ENCODE data around the gene NCAM1. TPM values are rescaled to one million over a fixed set of nuclear protein-coding genes. Genes with fewer than 3 reads are reported as not detected.

The NCAM1 gene
- total RNA-seq, 1 donor from 2014 or later: 4.2 TPM

DNA sequence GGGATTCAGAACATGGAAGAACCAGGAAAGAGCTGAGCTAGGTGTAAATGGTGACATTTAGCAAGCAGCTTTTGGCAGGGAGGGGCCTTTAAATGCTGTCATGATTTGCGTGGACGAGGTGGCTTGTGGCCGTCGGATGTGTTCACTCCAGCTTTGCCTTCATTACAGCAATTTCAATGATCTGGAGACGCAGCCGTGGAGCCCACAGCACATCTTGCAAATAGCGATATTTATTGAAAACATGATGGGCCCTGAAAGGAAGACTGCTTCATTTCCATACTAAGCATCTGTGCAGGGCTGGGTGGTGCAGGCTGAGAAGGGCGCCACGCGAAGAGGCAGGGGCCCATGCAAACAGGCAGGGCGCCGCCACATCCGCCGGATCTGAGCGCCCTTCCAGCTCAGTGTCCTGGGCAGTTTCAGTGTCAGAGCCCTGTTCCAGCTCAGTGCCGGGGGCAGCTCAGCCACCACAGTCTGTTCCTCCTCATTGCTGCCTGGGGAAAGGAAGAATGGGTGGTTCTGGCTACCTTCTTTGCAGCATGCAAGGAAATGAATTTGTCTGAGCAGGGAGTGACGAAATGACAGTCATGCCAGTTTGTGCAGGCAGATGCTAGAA, 242.0 kb downstream of the NCAM1 start:
- H3K4me3 ChIP-seq: no peak overlapping the region
- no peaks in the 10 kb centered on the region for H3K4me1 ChIP-seq
- intact Hi-C loops (cut with DNase I): no loop called here
- H3K27ac ChIP-seq: no peak overlapping the region
- no peaks in the 10 kb centered on the region for H3K36me3 ChIP-seq
- H3K9me3 ChIP-seq: no peaks in the 10 kb centered on the region
- H3K27me3 ChIP-seq: no peaks in the 10 kb centered on the region
- DNase-seq (no peak), ATAC-seq (no peak)
- TF ChIP-seq CTCF (IDR thresholded peaks at IDR 0.05): no peak

GRCh38 chr11:113204280-113204679, 243.1 kb downstream of the NCAM1 start:
- H3K36me3 ChIP-seq: no peaks in the 10 kb centered on the region
- no peak overlapping the region for H3K4me3 ChIP-seq
- TF ChIP-seq CTCF (IDR thresholded peaks at IDR 0.05): no peak
- H3K4me1 ChIP-seq: no peaks in the 10 kb centered on the region
- no peaks in the 10 kb centered on the region for H3K27me3 ChIP-seq
- intact Hi-C loops (cut with DNase I): no loop called here
- ATAC-seq: peak; percentile 68
- H3K9me3 ChIP-seq: no peaks in the 10 kb centered on the region
- DNase-seq: no peak
- no peak overlapping the region for H3K27ac ChIP-seq

DNA sequence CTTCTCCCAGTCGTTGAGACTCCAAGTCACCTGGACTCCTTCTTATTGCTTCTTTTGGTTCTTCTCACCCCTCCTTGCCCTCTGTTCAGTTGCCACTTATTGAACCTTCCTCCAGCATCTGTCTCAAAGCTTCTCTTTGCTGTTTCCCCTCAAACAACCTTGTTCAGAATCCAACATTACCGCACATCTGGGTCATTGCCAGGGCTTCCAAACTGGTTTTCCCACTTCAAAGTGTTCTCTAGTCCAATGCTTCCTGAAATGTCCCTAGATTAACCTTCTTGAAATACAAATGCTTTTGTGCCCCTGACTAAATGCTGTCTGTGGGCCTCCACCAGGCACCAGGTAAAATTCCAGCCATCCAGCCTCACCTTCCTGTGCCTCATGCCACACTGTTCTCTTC, 252.3 kb downstream of the NCAM1 start:
- no peak for TF ChIP-seq CTCF (IDR thresholded peaks at IDR 0.05)
- no peaks in the 10 kb centered on the region for H3K4me1 ChIP-seq
- no peaks in the 10 kb centered on the region for H3K36me3 ChIP-seq
- H3K27me3 ChIP-seq: no peaks in the 10 kb centered on the region
- DNase-seq (no peak), ATAC-seq (no peak)
- intact Hi-C loops (cut with DNase I): no loop called here
- no peaks in the 10 kb centered on the region for H3K9me3 ChIP-seq
- no peak overlapping the region for H3K27ac ChIP-seq
- no peak overlapping the region for H3K4me3 ChIP-seq

GRCh38 chr11:113222241-113222640, 261.0 kb downstream of the NCAM1 start:
- no peak overlapping the region for H3K4me3 ChIP-seq
- no peaks in the 10 kb centered on the region for H3K9me3 ChIP-seq
- ATAC-seq (no peak), DNase-seq (no peak)
- H3K4me1 ChIP-seq: no peaks in the 10 kb centered on the region
- intact Hi-C loops (cut with DNase I): no loop called here
- no peaks in the 10 kb centered on the region for H3K27me3 ChIP-seq
- no peak overlapping the region for H3K27ac ChIP-seq
- TF ChIP-seq CTCF (IDR thresholded peaks at IDR 0.05): no peak
- no peaks in the 10 kb centered on the region for H3K36me3 ChIP-seq

DNA sequence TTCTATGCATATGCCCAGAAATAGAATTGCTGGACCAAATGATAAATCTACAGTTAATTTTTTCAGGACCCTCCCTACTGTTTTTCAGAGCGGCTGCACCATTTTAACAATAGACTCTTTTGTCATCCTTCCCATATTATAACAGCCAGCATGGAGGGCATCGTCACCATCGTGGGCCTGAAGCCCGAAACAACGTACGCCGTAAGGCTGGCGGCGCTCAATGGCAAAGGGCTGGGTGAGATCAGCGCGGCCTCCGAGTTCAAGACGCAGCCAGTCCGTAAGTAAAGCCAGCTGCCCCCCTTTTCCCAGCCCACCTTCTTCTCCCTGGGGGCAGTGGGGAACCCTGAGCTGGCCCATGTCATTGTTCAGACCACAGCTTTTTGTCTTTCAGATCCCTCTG, 273.7 kb downstream of the NCAM1 start:
- no peak for DNase-seq
- TF ChIP-seq CTCF (IDR thresholded peaks at IDR 0.05): no peak
- no peak overlapping the region for H3K27ac ChIP-seq
- intact Hi-C loops (cut with DNase I): no loop called here
- H3K36me3 ChIP-seq: no peaks in the 10 kb centered on the region
- no peak for ATAC-seq
- H3K4me1 ChIP-seq: no peaks in the 10 kb centered on the region
- no peaks in the 10 kb centered on the region for H3K9me3 ChIP-seq
- no peak overlapping the region for H3K4me3 ChIP-seq
- H3K27me3 ChIP-seq: no peaks in the 10 kb centered on the region

- no peak for TF ChIP-seq CTCF (IDR thresholded peaks at IDR 0.05)
- Histone ChIP-seq H3K27ac (no peak overlapping the region), H3K9me3 (no peaks in the 10 kb centered on the region), H3K27me3 (peaks cover 4% of the 10 kb centered on the region), H3K4me3 (no peak overlapping the region), H3K36me3 (no peaks in the 10 kb centered on the region), H3K4me1 (no peaks in the 10 kb centered on the region)
- DNase-seq (no peak), ATAC-seq (no peak)
- intact Hi-C loops (cut with DNase I): no loop called here
These were observed 276.0 kb downstream of the NCAM1 start for GRCh38 chr11:113237261-113237660.

Measured in upper lobe of right lung (tissue), 1 donor.